CD4-positive, alpha-beta T cell treated with Interleukin-4 for 4 hours (primary cell): ENCODE results near the gene ZBTB48.

Source experiments
- DNase-seq: peaks from one replicate; pipeline ENCODE4 v3.0.0-alpha.2; 2020

ZBTB48 gene

GRCh38 chr1:6614019-6614928, 34.5 kb downstream of the ZBTB48 start:
- peak; percentile 36 for DNase-seq

DNA sequence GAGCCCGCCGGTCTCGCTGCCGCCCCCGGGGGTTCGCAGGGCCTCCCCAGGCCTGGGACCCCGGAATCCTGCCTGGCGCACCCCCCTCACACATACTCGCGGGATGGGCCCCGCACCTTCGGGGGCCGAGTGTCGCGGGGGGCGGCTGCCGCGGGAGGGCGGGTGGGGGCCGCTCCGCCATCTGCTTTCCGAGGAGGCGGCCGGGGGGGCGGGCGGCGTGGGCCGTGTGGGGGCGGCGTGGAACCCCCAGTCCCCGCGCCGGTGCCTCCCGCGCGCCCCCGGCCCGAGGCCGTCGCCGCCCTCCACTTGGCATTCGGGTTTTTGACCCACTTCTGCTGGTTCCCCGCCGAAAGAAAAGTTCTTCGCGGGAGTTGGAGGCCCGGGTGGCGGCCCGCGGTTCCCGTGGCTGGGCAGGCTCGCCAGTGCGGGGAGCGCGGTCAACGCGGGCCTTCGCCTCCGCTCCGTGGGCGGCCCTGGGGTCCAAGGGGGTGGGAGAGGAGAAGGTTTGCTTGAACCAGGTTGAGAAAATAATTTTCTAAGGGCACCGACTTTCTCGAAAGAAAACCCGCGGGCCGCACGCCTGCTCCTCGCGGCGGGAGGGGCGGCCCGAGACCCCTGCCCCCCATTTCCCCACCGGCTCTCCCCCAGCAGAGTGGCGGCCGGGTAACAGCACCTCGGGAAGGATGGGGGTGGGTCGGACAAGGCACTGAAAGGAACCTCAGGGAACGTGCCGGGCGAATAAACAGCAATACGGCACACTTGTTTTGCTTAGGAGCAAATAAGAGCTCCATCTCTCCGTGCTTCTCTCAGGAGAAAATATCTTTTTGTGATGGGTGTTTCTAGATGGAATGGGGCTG, 35.4 kb downstream of the ZBTB48 start:
- no peak for DNase-seq

- no peak for DNase-seq
Measured at GRCh38 chr1:6619045-6619444, 39.3 kb downstream of the ZBTB48 start.

GRCh38 chr1:6621429-6622391, 41.9 kb downstream of the ZBTB48 start:
- no peak for DNase-seq

GRCh38 chr1:6622396-6623152, 42.8 kb downstream of the ZBTB48 start:
- DNase-seq = no peak

- no peak for DNase-seq
Measured at GRCh38 chr1:6623269-6623965, 43.6 kb downstream of the ZBTB48 start.

DNA sequence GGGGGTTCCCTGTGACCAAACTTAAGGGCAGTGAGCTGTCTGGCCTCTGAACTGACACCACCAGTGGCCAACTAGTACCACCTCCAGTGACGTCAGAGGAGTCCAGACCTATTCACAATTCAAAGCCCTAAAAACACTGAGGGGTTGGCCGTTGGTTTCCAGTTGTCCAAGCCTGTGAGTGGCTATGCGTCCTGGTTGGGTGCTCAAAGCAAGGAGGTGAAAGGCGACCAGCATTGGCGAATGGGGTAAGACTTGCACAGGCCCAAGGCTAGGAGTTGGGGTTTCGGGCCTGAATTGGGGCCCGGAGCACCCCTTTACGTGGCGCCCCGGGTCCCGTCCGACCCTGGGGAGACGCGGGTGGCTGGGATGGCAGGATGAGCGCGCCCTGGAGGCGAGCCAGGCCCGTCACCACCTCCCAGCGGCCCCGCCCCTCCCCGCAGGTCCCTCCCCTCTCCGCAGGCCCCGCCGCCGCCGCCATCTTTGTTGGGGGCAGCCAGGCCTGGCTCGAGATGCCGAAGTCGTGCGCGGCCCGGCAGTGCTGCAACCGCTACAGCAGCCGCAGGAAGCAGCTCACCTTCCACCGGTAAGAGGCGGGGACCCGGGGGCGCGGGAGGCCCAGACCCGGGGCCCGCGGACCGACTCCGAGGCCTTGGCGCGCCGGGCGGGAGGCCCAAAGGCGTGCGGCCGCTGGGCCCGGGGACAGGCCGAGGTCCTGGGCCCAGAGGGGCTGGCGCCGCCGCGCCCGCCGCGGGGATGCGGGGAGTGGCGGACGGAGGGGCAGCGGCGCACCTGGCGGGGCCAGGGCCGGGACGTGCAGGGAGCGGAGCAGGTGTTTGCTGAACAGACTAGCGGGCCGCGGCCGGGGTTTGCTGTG, 45.2 kb downstream of the ZBTB48 start, which contains the start of gene THAP3:
Gene THAP3 (plus strand): TSS at position 159 of the 874 bp plus-strand sequence. CDS start 351 bp downstream, at position 510.
- peak; percentile 88 for DNase-seq

DNA sequence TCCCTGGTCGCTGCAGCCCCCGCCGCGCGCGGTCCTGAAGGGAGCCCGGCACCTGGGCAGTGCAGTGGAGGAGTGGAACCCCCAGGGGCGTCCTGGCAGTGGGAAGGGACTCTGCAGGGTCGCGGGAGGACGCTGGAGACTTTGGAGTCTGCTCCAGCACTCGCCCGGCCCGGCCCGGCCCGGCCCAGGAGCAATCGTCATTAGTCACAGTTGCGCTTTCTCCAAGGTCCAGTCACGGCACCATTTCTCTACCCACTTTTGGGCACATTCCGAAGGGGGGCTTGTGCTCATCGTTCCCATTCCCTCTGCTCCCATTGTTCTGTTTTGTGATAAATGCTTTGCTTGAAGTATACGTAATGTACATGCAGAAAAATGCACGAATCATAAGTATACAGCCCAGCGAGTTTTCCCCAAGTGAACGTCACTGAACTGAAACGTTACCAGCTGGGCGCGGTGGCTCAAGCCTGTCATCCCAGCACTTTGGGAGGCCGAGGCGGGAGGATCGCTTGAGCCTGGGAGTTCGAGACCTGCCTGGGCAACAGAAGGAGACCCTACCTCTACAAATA, 45.9 kb downstream of the ZBTB48 start:
- peak; percentile 11 for DNase-seq

- no peak for DNase-seq
Measured at GRCh38 chr1:6627031-6627430, 47.2 kb downstream of the ZBTB48 start.

GRCh38 chr1:6627841-6628545, 48.2 kb downstream of the ZBTB48 start:
- DNase-seq = no peak

GRCh38 chr1:6628971-6629479, 49.2 kb downstream of the ZBTB48 start:
- no peak for DNase-seq

DNA sequence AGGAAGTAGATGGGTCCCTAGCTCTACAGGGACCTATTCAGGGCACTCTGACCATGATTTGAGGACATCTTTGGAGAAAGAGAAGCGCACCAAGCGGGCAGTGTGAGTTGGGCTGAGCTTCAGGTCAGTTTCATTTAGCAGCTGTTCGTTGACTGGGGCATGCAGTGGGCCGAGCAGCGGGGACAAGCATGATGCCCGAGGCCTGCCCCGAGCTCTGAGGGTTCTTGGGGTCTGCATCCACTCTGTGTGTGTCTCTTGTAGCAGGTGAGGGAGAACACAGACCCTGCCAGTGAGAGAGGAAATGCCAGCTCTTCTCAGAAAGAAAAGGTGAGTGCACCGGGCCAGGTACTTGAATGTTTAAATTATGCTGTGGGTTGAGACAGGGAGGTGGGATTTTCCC, 50.2 kb downstream of the ZBTB48 start:
- no peak for DNase-seq

DNA sequence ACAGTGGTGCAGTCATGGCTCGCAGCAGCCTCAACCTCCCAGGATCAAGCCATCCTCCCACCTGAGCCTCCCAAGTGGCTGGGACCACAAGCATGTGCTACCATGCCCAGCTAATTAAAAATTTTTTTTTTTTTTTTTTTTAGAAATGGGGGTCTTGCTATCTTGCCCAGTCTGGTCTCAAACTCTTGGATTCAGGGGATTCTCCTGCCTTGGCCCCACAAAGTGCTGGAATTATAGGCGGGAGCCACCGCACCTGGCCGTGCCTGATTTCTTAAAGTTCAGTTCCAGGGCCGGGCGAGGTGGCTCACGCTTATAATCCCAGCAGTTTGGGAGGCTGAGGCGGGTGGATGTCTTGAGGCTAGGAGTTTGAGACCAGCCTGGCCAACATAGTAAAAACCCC, 51.3 kb downstream of the ZBTB48 start:
- DNase-seq = no peak

GRCh38 chr1:6632588-6633514, 53.1 kb downstream of the ZBTB48 start:
- no peak for DNase-seq

DNA sequence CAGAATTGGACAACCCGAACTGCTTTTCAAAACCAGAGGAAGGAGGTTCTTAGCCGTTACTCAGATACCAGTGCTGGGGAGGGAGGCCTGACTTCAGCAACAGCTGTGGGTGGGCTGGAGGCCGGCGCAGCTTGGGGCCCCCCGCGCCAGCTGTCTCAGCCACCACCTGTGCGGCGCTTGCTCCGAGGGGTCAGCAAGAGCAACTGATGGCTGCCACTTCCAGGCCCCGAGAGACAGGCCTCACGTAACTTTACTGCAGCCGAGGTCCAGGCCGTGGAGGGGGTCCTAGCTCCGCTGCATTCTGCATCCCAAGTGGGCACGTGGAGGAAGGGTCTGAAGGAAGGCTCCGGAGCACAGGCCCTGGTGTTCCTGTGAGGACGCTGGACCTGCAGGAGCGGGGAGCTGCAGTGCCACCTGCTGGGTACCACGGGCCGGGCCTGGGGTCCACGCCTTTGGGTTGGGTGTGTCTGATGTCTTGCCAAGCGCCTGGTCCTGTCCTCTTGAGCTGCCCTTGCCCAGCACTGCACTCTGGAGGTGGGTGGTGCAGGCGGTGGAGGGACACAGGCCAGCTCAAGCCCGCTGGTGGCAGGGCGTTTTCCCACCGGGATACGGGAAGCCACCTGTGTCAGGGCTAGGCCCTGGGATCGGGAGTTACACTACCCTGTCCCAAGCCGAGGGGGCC, 54.7 kb downstream of the ZBTB48 start:
- peak; percentile 34 for DNase-seq

DNA sequence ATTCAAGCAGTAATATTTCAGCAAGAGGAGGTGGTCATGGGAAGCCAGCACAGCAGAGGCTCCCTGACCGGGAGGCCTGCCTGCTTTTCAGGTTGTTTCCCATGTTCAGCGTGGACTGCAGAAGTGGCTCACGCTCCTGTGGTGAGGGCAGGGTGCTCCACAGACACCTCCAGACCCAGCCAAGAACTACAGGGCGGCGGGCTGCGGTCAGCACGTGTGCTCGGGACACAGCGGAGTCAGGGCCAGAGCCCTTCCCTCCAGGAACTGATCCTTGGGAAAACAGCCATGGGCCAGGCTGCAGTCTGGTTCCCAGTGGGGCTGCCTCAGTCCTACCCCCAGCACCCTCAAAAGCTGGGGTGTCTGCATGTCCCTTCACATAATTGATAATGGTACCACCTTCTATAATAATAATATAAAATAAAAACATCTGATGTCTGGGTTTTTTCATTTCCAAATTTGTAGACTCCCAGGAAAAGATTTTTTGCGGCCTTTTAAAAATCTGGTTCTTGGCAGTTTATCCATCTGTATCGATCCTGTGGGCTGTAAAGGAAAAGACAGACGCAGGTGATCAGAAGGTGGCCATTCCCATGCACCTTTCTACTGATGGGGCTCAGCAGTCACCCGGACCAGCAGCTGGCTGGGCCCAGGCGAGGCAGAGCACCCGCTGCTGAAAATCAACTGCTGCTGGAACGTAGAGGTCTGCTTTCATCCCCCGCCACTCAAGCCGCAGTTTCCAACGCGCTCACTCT, 55.5 kb downstream of the ZBTB48 start:
- no peak for DNase-seq
